AG09319 (cell line): ENCODE measurements around the gene APLP2.

Source experiments
- DNase-seq: peaks from one replicate; pipeline ENCODE4 v3.0.0-alpha.2; 2010; ENCODE audit warnings: low read depth; ENCODE audit errors: extremely low read depth
- TF ChIP-seq, protein P1 (sequence below): IDR thresholded peaks from 2 replicates; pipeline ENCODE4 v1.5.1; 2011; ENCODE audit warnings: low read depth, mild to moderate bottlenecking, inconsistent platforms, low read length, moderate library complexity

Gene APLP2

DNA sequence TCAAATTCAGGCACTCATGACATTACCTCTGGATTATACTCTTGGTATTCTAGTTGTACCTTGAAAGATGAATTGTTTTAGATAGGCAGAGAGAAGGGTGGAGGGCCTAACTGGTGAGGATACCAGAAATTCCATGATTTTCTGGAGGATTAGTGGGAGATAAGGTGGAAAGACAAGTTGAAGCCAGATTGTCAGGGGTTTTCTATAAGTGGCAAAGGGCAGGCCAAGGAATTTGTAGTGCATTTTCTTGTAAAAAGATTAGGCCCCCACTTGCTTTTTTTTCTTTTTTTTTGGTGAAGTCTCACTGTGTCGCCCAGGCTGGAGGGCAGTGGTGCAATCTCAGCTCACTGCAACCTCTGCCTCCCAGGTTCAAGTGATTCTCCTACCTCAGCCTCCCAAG lies 38.6 kb upstream of the APLP2 start:
- TF ChIP-seq, protein P1, sequence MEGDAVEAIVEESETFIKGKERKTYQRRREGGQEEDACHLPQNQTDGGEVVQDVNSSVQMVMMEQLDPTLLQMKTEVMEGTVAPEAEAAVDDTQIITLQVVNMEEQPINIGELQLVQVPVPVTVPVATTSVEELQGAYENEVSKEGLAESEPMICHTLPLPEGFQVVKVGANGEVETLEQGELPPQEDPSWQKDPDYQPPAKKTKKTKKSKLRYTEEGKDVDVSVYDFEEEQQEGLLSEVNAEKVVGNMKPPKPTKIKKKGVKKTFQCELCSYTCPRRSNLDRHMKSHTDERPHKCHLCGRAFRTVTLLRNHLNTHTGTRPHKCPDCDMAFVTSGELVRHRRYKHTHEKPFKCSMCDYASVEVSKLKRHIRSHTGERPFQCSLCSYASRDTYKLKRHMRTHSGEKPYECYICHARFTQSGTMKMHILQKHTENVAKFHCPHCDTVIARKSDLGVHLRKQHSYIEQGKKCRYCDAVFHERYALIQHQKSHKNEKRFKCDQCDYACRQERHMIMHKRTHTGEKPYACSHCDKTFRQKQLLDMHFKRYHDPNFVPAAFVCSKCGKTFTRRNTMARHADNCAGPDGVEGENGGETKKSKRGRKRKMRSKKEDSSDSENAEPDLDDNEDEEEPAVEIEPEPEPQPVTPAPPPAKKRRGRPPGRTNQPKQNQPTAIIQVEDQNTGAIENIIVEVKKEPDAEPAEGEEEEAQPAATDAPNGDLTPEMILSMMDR, result no peak
- no peak for DNase-seq

DNA sequence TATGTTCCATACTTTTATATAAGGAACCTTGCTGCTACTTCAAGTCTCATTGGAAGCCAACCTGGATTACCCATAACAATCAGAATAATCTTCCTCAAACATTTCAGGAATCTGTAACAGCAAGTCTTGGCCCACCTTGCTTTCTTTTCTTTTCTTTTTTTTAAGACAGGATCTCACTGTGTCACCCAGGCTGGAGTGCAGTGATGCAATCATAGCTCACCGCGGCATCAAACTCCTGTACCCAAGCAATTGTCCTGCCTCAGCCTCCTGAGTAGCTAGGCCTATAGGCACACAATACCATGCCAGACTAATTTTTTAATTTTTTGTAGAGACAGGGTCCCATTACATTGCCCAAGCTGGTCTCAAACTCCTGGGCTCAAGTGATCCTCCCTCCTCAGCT lies 37.7 kb upstream of the APLP2 start:
- TF ChIP-seq, protein P1, result no peak
- DNase-seq, result no peak

DNA sequence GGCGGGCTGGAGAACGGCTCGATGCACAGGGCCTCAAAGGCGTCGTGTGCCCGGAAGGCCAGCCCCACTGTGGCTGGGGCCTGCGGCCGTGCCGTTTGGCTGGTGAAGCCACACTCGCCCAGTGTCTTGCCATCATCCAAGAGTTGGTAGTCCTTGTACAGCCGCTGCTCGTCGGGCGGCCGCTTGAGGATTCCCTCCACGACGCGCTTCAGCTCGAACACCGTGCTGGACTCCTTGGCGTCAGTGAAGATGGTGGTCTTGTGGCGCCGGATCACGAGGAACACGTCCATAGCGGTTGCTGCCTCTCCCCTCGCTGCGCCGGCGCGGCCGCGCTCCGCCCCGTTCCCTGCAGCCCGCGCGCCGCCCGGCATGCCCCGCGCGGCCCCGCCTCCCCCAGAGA lies 36.8 kb upstream of the APLP2 start:
- DNase-seq, result no peak
- TF ChIP-seq, protein P1, result no peak

DNA sequence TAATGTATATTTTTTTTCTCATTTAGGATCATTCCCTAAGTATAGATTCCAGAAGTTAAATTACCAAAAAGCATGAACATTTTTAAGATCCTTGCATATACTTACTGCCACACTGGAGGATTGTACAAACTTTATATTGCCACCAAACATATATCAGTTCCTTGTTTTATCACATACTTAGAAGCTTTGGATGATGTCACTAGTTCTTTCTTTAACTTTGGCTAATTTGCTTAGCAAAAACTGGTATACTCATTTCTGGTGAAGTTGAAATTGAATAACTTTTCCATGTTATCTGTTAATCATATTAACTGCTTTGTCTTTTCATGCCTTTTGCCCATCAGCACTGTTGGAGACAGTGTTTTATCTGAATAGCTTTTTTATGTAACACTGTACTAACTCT lies 35.5 kb upstream of the APLP2 start:
- TF ChIP-seq, protein P1, result no peak
- DNase-seq, result no peak

DNA sequence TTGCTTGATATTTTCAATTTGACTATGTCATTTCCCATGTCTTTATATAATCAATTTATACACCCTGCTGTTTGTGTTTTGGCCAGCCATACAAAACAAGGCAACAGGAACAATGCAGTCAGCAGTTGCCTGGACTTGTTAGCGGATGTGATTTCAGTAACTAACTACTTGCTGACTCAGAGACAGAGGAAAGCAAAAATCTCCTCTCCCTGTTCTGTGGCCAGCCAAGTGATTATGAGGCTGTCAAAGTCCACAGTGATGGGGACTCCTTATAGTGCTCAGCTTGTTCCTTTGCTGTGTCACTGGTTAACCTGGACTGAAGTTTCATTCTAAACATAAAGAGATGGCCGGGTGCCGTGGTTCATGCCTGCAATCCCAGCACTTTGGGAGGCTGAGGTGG lies 32.6 kb upstream of the APLP2 start:
- TF ChIP-seq, protein P1, result no peak
- peak; percentile 30 for DNase-seq

DNA sequence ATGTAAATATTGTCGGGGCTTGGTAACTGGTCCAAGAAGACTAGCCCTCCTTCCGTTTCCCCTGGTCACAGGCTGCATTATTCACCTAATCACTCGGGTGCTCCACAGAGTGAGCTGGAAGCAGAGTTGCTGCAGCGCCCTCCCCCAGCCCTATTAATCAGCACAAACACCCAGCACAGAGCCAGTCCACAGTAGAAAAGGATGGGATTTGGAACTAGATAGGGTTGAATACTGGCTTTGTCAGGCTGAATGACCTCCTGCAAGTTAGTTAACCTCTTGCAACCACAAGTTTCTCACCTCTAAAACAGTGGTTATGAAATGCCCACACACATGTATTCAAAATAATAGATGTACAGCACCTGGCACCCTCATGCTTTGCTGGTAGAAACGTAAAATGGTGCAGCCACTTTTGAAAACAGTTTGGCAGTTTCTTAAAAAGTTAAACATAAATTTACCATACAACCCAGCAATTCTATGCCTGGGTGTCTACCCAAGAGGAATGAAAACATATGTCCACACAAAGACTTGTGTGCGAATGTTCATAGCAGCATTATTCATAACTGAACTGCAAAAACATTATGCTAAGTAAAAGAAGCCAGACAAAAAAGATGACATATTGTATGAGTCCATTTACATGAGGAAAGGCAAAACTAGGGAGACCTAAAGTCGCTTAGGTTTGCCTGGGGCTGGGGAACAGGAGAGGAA lies 31.7 kb upstream of the APLP2 start:
- DNase-seq, result no peak
- TF ChIP-seq, protein P1, result no peak

DNA sequence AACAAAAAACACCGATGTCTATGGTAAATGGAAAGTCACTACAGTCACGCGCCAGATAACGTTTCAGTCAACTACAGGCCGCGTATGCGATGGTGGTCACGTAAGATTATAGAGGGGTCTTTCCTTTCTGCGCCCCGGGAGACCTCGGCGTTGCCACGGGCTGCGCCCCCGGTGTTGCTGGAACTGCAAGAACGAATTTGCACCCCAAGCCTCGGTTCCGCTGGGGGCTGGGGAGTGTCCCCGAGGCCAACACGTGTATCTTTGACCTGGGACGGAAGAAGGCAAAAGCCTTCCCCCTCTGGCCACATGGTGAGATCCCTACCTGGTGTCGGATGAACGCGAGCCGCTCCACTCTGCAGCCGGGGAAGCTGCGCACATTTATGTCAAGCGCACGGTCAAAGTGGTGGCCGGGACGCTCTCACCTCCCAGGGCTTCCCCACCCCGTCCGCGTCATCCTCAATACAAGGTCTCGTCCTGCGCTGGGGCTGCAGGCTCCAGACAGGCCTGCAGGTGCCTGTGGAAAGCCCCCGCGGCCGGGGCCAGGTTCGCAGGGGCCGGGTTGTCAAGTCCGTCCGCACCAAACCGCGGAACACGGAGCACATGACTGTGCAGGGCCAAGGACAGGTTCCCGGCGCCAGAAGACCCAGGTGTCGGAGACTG lies 29.3 kb upstream of the APLP2 start:
- TF ChIP-seq, protein P1, result no peak
- no peak for DNase-seq
